Parathyroid adenoma (tissue), 2 donors: ENCODE results near the gene LYRM2.

Experiments used
- H2AFZ ChIP-seq: fragments of 300-600 bp; sonication (generic); one replicate; pipeline ENCODE4 v1.7.0; 2017; ENCODE audit warnings: antibody characterized with exemption, mild to moderate bottlenecking
- H3K27ac ChIP-seq: fragments of 300-600 bp; sonication (generic); one replicate; pipeline ENCODE4 v1.7.0; 2017
- H3K27me3 ChIP-seq: fragments of 300-600 bp; sonication (generic); one replicate; pipeline ENCODE4 v1.7.0; 2017; ENCODE audit warnings: low read length; ENCODE audit not compliant: control insufficient read depth, insufficient read depth
- H3K36me3 ChIP-seq: fragments of 300-600 bp; sonication (generic); one replicate; pipeline ENCODE4 v1.7.0; 2017; ENCODE audit warnings: low read length; ENCODE audit not compliant: control insufficient read depth, insufficient read depth
- H3K4me1 ChIP-seq: fragments of 300-600 bp; sonication (generic); one replicate; pipeline ENCODE4 v1.7.0; 2017; ENCODE audit warnings: control low read depth
- H3K4me2 ChIP-seq: fragments of 300-600 bp; sonication (generic); one replicate; pipeline ENCODE4 v1.7.0; 2017; ENCODE audit warnings: low read length
- H3K4me3 ChIP-seq: fragments of 300-600 bp; sonication (generic); one replicate; pipeline ENCODE4 v1.7.0; 2017; ENCODE audit warnings: low read depth, low read length
- H3K79me2 ChIP-seq: fragments of 300-600 bp; sonication (generic); one replicate; pipeline ENCODE4 v1.7.0; 2017; ENCODE audit warnings: control low read depth
- H3K9ac ChIP-seq: fragments of 300-600 bp; sonication (generic); one replicate; pipeline ENCODE4 v1.7.0; 2017; ENCODE audit warnings: mild to moderate bottlenecking
- H3K9me3 ChIP-seq: fragments of 300-600 bp; sonication (generic); one replicate; pipeline ENCODE4 v1.7.0; 2017; ENCODE audit warnings: low read length; ENCODE audit not compliant: control insufficient read depth
- CTCF ChIP-seq: fragments of 300-600 bp; sonication (generic); IDR thresholded peaks from one replicate; pipeline ENCODE4 v1.7.0; 2017; ENCODE audit warnings: antibody characterized with exemption, mild to moderate bottlenecking
- donor health status: primary hyperparathyroidism.

LYRM2 gene

DNA sequence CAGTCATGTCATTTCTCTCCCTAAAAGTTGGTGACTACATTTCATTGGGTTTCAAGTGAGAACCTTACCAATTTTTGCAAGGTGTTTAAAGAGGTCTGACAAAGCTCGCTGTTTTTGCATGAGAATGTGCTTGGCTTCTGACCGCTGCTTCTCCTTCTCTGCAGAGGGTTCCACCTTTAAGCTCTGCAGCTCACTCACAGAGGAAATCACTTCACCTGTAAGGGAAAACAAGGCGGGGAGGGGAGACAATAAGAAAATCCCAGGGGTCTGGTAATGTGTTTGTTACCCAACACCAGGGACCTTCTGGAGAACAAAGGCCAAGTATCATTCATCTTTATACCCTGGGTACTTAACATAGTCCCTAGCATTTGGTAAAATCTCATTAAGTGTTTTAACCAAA, 40.0 kb upstream of the LYRM2 start:
- H3K27me3 ChIP-seq = no peaks in the 10 kb centered on the region
- no peak overlapping the region for H3K27ac ChIP-seq
- H2AFZ ChIP-seq = no peak overlapping the region
- no peak overlapping the region for H3K4me3 ChIP-seq
- no peaks in the 10 kb centered on the region for H3K9me3 ChIP-seq
- H3K79me2 ChIP-seq = no peaks in the 10 kb centered on the region
- H3K36me3 ChIP-seq = no peaks in the 10 kb centered on the region
- no peak overlapping the region for H3K9ac ChIP-seq
- no peak overlapping the region for H3K4me2 ChIP-seq
- H3K4me1 ChIP-seq = no peaks in the 10 kb centered on the region
- no peak for TF ChIP-seq CTCF

- Histone ChIP-seq H3K36me3 (no peaks in the 10 kb centered on the region), H3K79me2 (no peaks in the 10 kb centered on the region), H3K27me3 (no peaks in the 10 kb centered on the region), H3K9ac (no peak overlapping the region), H3K27ac (no peak overlapping the region), H3K4me3 (no peak overlapping the region), H3K4me1 (no peaks in the 10 kb centered on the region), H2AFZ (no peak overlapping the region), H3K4me2 (no peak overlapping the region), H3K9me3 (no peaks in the 10 kb centered on the region)
- no peak for TF ChIP-seq CTCF
Observed at GRCh38 chr6:89675949-89676748, 37.6 kb upstream of the LYRM2 start.

- Histone ChIP-seq H3K36me3 (no peaks in the 10 kb centered on the region), H2AFZ (no peak overlapping the region), H3K27ac (no peak overlapping the region), H3K9ac (no peak overlapping the region), H3K9me3 (no peaks in the 10 kb centered on the region), H3K4me2 (no peak overlapping the region), H3K27me3 (no peaks in the 10 kb centered on the region), H3K79me2 (no peaks in the 10 kb centered on the region), H3K4me3 (no peak overlapping the region), H3K4me1 (no peaks in the 10 kb centered on the region)
- TF ChIP-seq CTCF = no peak
Observed at GRCh38 chr6:89670935-89671565, 32.5 kb upstream of the LYRM2 start.

GRCh38 chr6:89669002-89669401, 30.5 kb upstream of the LYRM2 start:
- Histone ChIP-seq H3K27me3 (no peaks in the 10 kb centered on the region), H2AFZ (no peak overlapping the region), H3K79me2 (no peaks in the 10 kb centered on the region), H3K9me3 (no peaks in the 10 kb centered on the region), H3K9ac (no peak overlapping the region), H3K27ac (no peak overlapping the region), H3K36me3 (no peaks in the 10 kb centered on the region), H3K4me1 (no peaks in the 10 kb centered on the region), H3K4me2 (no peak overlapping the region), H3K4me3 (no peak overlapping the region)
- no peak for TF ChIP-seq CTCF
